NCI-H1092 treated with DMSO at 0.1 percent for 48 hours (cell line): ENCODE data around the gene HUS1B.
A peak's percentile ranks its signal among the peaks of the same experiment; 100 is the strongest.
"Not testable (repeated sequence)": the region's sequence is repeated elsewhere in the genome, so short reads cannot be mapped to it uniquely, and the experiment has no call there.

ENCODE experiments used
- DNase-seq: peaks from one replicate; lab custom pipeline; 2025; lab: John Stamatoyannopoulos, UW

HUS1B gene

DNA sequence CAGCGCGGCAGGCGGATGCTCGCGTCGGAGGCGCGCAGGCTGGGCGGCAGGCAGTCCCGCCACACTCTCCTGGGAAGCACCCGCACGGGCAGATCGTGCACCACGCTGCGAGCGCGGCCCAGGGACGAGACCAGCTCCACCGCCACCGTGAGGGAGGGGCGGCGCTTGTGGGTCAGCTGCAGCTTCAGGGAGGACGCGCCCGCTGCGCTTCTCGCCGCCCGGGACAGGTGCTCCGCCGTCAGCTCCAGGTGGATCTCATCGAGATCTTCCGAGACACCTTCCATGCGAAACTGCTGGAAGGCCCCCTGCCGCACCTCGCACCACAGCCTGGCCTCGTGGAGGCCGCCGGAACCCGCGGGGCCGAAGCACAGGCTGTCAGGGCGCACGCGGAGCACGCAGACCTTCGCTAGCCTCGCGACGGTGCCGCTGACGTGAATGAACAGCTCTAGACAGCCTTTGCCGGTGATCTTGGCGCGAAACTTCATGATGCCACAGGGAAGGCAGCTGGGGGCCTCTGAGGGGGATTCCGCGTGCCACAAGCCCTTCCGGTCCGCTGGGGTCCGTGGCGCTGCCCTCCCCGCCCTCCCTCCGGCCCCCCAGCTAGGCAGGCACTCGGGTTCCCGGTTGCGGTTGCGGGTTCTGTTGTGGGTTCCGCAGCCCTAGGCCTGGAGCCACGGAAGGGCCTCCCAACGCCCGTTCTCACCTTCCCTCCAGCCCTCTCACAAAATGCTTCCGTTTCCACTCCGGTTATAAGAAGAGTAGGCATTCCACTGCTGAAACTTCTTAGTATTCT lies at the start of gene HUS1B:
TSS of gene HUS1B (minus strand) at position 641 of the 793 bp plus-strand sequence. CDS start at position 485, 156 bp downstream.
- DNase-seq = no peak

DNA sequence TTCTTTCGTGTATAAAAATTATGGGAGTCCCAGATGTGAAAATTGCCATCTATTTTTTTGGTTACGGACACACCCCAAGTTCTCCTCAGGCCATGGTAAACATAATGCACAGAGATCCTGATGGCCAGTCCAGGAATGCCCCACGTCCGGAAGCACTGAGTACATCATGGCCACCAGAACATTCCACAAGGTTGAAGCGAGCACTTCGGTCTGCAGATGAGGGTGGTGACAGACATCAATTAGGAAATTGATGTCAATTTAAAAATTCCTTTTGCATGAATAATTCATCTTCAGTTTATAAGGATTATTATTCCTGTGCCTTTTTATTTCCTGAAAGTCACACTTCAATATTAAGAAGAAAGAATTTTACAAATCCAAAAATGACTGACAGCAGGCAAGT lies 49.2 kb upstream of the HUS1B start:
- DNase-seq = no peak

DNA sequence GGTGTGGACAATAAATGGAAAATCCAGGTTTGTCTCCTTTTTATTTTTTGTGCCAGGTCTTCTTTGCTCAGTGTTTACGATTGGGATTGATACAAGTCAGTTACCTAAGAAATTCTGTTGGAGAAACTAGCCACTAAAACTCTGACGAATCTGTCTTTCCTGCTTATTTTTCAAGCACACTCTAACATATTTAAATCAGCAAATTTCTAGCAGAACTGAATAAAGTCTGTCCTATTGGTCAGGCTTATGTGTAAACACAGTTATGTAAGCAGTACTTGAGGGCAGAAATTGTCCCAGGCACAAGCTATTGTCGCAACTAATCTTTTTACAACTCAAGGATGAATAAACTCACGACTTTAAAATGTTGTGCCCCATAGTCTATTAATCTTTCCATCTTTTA lies 48.1 kb upstream of the HUS1B start:
- peak; percentile 6 for DNase-seq

DNA sequence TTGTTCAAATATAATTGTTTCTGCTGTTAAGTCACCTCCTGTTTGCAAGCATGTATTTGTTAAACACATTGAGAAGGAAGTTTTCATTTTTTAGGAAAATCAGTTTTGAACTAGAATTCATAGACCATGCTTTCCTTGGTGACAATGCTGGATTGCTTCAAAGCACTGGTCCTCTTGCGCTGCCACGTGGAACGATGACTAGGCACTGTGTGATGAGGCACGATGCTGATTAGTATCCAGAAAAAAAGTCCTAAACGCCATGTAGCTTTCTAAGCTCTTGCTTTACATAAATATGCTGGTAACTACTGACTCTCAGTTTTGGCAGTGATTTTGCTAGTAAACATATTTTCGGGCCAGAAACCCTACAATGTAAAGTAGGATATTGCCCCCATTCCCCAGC lies 47.1 kb upstream of the HUS1B start:
- DNase-seq = no peak

DNA sequence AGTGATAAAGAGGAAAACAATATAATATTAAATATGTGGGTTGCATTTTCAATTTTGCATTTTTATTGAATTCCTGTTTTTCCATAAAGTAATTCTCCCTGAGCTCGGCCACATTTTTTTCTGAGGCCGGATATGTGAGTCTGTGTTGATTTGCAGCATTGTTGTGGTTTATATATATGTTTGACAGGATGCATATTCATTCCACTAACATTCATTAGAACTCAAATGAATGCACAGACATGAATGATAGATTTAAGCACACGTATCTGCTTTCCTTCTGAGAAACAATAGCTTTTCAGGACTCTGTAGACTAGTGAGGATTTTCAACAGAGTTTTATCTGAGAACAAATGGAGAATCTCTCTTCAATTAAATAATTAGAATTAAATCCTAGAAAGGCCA lies 46.7 kb upstream of the HUS1B start:
- no peak for DNase-seq

DNA sequence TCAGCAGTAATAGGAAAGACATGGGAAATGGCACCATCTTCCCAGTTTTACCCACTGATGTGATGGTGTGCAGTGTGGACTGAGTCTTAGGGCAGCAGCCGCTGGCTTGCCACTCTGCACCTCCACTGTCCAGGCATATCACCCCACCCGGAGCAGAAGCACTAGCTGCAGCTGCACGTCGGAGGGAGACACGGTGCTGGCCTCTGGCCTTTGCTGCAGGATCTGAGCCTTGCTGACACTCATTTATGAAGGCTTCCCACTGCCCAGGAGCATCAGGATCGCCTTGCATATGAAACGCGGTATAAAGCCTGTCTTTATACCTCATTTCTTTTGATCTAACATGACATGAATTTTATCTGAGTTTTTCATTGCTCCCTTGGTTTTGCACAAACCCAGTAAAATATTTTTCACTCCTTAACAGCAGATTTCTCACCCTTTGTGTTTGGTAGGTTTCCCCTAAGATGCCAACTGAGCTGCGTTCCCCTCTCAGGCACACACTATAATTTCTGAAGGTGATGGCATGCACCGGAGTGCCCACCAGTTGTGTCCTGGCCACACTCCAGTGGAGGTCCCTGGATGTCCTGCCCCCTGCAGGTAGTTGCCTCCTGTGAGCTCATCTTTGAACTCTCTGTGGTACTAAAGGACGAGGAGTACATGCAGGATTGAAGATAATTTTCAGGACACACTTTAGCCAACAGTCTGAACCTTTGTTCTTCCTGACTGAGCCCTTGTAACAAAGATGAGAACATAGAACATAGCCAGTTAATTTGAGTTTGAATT lies 45.0 kb upstream of the HUS1B start:
- no peak for DNase-seq

DNA sequence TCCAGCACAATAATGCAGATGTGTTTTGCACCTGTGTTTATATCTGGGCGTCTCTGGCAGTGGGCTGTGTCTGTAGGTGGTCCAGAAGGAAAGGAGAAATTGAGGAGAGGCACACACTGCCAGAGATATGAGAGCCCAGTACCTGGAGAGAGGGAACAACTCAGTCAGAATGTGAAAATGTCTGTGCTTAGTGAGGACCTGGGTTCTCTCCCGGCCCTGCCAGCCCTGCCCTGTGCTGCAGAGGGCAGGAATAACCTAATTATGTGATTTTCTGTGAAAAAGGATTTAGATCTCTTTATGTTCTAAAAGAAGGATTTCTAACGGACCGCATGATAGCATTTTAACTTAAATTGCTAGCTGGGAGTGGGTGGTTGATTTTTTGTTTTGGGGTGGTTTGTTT lies 44.3 kb upstream of the HUS1B start:
- no peak for DNase-seq

DNA sequence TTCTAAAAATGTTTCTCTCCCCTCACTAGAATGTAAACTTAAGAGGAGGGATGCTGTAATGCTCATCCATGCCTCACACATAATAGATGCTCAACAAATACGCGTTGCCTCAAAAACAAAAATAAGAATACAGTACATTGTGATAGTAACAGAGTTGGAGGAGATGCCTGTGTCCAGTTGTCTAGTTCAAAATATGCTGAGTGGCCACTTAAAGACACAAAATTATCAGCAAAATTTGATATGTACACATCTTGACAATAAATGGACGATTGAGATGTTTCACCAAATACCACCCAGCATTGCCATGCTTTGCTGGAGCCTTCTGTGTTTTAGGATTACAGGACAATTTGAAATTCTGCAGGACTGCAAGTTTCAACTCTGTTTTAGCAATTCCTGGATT lies 43.6 kb upstream of the HUS1B start:
- DNase-seq = no peak

DNA sequence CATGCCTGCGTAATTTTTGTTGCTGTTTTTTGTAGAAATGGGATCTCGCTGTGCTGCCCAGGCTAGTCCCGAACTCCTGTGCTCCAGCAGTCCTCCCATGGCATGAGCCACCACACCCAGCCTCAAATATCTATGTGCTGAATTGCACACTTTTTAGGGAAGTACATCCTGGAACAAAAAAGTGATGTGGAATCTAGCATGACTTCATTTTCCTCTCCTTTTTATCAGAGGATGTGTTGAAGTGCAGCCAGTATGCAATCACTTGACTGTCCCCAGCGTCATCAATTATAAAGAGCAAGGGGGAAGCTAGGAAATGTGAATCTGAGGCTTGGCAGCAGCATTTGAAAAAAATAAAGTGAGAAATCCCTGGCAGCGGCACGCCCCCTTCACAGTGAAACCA lies 42.4 kb upstream of the HUS1B start:
- peak; percentile 4 for DNase-seq

DNA sequence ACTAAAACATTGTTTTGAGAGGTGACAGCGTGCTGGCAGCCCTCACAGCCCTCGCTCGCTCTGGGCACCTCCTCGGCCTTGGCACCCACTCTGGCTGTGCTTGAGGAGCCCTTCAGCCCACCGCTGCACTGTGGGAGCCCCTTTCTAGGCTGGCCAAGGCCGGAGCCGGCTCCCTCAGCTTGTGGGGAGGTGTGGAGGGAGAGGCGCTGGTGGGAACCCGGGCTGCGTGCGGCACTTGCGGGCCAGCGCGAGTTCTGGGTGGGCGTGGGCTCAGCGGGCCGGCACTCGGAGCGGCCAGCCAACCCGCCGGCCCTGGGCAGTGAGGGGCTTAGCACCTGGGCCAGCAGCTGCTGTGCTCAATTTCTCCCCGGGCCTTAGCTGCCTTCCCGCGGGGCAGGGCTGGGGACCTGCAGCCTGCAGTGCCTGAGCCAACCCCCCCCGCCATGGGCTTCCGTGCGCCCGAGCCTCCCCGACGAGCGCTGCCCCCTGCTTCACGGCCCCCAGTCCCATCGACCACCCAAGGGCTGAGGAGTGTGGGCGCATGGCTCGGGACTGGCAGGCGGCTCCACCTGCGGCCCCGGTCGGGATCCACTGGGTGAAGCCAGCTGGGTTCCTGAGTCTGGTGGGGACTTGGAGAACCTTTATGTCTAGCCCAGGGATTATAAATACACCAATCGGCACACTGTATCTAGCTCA lies 37.7 kb upstream of the HUS1B start:
- DNase-seq = not testable (repeated sequence)

DNA sequence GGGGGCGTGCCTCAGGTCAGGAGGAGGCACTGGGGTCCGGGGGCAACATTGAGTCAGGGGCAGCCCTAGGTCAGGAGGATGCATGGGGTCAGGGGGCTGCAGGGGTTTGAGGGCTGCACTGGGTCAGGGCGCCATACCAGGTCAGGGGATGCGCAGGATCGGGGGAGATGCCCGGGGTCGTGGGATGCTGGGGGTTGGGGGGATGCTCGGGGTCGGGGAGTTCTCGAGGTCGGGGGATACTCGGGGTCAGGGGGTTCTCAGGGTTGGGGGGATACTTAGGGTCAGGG lies 36.8 kb upstream of the HUS1B start:
- no peak for DNase-seq

DNA sequence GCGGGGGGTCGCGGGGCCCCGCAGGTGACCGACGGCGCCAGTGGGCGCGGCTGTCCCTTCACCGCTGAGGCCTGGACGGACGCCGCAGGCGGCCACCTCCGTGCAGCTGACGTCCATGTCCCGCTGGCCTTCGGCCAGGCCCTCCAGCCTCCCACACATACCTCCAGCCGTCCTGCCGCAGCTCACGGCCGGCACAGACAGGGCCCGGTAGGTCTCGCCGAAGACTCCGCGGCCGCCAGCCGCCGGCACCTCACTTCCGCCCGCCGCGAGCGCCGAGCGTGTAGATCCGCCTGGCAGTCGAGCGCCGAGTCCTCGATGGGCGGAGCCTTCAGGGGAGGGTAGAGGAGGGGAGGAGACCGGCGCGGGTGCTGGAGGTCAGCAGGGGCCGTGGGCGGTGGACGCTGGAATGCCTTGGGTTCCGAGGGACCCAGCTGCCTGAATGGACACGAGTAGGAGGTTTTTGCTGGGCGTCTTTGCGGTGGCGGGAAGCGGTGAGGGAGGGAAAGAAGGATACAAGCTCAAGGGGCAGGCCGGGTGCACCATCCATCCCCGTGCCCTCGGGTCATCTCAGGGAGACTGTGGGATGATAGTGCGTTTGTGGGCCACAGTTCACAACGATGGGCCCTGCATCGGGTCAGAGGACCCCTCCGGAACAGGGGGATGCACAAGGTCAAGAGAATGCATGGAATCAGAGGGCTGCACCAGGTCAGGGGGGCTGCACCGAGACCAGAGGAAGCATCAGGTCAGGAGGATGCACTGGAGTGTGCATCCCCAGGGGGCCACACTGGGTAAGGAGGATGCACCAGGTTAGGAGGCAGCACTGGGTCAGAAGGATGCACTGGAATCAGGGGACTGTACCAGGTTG lies 36.2 kb upstream of the HUS1B start, which contains the start of gene EXOC2:
TSS of gene EXOC2 (minus strand) at position 282 of the 865 bp plus-strand sequence. CDS start 55,321 bp downstream, outside the sequence.
- peak; percentile 35 for DNase-seq

DNA sequence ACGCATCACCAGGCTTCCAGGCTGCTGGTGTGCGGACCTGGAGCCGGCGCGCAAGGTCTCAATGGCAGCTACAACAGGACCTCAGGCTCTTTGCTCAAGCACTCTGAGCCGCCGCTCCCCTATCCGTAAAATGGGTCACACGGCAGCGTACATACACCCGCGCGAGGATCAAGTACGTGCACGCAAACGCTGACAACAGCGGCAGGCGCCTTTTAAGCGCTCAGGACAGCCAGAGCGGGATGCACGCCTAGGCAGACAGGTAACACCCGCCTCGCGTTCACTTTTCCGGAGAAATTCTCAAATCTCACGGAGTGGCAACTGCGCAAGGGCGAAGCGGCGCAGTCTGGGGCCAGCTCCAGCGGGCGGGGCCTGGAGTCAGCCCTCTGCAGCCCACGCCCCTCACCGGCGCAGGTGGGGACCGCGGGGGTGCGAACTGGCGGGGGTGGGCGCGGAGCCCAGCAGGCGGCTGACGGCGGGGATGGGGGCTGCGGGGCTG lies 35.5 kb upstream of the HUS1B start:
- no peak for DNase-seq

DNA sequence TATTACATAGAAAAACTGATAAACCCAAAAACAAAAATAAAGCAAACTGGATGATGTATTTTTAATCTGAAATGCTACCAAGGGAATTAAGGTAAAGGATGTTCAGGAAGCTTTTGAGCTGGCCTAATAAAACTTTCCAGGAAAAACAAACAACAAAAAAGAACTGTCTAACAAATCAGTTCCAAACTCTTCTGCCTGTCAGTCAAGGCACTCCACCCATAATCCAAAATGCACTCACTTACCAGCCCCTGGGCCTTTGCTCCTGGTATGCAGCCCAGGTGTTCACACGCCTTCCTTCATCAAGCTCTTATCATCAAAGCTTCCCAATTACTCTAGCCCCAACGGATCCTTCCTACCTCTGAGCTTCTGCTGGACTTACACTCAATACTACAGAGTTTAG lies 32.3 kb upstream of the HUS1B start:
- DNase-seq = no peak

DNA sequence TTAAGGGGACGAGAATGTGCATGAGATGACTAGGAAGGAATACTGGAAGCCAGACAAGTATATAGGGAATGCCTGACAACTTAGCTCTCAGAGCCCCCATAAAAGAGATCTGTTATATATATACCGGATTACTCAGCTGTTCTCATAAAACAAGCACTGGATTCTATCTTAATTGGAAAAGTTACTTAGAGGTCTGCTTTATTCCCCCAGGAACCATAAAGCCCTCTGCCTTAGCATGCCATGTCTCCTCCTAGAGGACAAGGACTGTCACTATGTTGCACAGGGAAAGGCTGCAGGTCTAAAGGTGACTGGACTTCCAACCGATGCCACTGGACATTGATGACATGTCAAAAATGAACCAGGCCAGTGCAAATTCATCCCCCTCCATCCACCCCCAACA lies 29.6 kb upstream of the HUS1B start:
- DNase-seq = no peak

DNA sequence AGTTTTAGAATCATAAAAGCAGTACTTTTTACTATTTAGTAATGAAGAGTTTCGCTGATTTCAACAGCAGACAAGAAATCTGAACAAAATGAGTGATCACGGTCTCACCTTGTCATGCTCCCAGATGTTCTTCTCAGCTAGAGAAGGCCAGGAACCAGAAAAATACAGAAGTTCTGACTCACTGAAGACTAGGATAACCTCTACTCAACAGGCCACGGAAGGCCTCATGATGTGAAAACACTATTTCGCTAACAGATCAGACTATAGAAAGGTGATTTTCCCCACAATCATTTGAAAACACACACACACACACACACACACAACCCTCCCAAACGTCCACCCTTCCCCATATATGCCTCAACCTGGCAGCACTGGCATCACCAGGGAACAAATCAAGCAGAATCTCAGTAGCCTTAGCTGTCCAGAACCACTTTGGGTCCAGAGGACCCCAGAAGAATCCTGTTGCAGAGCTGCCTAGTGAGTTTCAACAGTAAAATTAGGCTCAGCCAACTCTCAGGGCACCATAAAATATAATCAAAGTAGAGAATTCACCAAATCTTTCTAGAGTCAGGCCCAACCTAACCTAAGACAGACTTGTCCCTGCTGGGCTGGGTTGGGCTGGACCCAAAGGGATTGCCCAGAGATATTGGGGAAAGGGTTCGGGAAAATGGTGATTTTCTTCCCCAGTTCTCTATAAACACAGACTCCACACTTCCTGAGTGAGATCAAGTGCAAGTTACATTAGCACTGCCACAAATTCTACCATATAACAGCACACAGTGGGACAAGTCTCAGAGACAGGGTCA lies 28.1 kb upstream of the HUS1B start:
- DNase-seq = no peak

DNA sequence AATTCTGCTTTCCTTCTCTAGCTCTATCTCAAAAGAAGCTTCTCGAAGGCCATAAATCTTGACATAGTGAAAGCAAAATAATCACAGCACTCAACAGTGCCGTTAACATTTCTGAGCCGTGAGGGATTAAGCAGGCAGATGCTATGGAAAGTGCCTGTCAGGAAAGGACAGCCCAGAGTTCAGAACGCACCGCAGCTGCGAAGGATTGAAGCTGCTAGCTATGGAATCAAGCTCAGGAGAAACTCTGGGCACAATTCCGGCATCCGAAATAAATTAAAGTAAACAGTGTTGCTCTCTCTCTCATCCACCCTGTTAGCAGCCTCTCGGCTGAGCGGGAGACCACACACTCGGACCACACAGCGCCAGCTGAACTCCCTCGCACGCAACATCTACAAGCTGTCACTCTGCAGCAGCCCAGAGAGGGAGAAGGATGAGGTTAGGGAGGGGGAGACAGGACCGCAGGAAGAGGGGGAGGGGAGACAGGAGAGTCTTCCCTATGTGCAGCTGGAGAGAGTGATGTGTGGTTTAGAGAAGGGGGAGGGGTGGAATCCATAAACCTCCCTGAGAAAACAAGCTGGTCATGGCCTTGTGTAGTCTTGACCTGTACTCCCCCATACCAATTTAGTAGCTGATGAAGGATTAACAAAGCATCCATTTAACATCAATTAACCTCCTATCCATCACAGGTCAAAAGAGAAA lies 27.0 kb upstream of the HUS1B start:
- DNase-seq = peak; percentile 42

DNA sequence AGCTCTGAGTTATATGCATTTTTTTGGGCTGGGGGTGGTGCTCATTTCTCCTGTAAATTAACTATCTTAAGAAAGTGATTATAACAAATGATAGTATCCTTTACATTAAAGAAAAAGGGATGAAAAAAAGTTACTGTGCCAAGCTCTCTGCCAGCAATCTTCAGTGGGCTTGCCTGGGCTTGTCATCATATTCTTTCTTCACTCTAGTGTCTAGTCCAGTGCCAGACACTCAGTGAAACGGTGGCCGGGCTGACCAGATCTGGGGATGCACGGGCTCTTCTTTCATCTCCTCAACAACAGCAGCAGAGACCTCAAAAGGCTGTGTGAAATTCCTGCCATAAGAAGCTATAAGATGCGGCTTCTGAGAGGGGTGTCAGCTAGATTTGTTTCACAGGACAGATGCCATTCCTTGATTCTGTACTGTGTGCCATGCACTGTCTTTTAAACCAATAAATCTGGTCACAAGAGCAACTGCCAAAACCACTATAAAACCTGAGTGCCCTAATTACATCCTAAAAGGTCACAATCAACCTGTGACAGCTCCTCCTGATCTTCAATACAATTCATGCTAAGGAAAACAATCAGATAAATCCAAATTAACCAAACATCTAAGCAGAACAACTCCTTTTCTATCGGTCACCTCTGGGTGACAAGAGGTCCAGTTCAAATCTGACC lies 23.9 kb upstream of the HUS1B start:
- DNase-seq = no peak

DNA sequence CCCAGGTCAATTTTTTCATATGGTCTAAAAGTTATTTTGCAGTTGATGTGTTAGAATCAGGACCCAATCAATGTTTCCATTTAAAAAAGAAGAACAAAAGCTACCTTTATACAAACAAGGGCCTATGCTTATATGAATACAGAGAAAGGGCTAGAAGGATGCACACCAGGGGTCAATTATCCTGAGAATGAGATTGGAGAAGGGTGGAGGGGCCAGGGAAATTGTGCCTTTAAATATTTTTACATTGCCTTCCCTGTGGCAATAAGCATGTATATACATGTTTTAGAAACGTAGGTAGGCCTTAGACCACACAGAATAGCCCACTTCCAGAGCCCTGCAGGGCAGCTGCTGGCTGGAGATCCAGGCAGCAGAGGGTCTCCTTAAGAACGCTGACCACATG lies 23.4 kb upstream of the HUS1B start:
- DNase-seq = no peak

DNA sequence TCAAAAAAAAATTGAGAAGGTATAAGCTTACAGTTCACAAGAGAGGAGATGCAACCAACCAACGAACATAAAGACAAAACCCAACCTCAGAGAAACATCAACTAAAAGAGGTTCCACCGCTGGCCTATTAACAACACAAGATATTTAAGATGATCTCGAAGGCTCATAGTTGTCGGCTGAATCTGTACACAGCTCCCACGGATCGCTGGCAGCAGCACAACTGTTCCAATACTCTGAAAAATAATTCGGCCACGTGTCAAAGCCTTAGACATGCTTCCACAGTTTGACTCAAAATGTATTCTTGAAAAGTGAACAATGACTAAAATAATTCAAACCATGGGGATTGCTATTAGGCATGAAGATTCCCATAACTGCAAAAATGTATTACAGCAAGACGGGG lies 22.4 kb upstream of the HUS1B start:
- no peak for DNase-seq
